ENCODE data around the gene MAN2B2.
"Not testable (repeated sequence)": the region's sequence is repeated elsewhere in the genome, so short reads cannot be mapped to it uniquely, and the experiment has no call there.

Gene MAN2B2

DNA sequence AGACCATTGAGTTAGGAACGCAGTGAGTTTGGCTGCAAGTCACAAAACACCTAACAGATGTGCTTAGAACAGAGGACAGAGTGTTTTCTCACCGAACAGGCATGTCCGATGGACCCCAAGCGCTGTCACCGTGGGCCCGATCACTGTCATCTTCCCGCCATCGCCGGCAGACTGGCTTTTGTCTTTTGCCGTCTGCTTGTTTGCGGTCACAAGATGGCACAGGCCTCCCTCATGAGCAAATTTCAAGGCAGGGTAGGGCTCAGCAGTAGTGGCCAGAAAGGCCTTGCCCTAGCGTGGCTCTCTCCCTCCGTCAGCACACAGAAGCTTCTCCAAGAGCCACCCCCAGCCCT lies 44.1 kb downstream of the MAN2B2 start:
- no peak for DNase-seq

DNA sequence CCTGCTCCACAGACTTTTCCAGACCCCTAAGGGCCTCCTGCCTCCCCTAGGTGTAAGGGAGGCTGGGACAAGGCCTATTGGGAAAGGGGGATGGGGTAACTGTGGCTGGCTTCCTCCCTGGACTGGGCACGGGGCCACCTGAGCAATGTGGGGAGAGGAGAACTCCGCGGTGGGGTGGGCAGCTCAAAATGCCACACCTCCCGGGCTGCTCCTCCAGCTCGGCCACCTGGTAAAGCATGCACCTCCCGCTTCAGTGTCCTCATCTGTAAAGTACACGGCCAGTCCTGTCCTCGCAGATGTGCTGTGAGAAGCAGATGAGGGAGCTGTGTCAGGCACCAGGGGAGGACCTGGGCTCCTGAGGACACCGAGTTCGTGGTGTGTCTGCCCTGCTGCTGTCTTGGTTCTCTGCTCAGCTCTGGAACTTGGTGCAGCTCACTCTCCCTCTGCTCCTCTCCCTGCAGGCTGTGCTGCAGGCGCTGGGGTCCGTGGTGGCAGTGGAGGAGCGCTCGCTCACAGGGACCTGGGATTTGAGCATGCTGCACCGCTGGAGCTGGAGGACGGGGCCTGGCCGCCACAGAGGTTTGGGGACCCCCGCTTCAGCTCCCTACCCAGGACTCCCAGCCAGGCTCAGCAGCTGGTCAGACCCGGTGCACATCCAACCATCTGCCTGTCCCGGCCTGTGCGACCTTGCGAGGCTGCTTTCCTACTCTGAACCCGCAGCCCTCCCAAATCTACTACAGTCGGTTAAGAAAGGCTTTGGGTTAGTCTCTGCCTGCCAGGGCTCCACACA lies 44.7 kb downstream of the MAN2B2 start:
- DNase-seq = no peak

DNA sequence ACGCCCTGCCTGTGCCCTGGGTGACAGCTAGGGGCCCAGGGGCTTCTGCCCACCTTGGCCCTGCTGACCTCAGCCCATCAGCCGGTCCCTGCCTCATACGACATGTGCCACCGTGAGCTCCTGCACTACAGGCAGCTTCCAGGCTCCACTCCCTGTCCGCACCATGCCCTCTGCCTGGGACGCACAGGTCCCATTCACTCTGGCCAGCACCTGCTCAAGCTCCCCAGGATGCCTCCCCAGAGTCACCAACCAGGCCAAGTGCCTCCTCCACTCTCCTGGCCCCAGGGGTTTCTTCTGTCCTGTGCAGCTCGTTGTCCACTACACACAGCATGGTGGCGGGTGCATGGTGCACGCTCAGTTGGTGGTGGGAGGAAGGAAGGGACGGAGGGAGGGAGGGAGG lies 45.3 kb downstream of the MAN2B2 start:
- no peak for DNase-seq

DNA sequence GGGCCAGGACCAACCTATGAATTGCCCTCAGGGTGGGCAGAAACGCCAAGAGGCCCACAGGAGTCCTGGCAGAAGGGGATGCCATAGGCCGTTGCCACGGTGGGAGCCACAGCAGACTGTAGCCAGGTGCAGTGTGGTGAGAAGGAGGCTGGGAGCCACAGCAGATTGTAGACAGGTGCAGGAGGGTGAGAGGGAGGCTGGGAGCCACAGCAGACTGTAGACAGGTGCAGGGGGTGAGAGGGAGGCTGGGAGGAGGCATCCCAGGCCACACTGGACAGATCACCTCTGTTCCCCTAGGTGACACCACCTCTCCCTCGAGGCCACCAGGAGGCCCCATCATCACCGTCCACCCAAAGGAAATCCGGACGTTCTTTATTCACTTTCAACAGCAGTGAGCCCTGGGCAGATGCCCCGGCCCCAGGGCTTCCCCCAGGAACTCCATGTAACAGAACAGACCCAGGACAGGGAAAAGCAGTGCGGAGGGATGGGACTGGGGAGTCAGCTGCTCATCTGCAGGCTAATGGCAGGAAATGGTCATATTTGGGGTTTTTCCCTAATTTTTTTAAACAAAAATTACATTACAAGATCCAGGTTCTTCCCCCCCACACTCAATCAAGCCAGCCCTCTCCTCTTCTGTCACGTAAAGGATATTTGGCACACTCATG lies 46.0 kb downstream of the MAN2B2 start:
- no peak for DNase-seq

DNA sequence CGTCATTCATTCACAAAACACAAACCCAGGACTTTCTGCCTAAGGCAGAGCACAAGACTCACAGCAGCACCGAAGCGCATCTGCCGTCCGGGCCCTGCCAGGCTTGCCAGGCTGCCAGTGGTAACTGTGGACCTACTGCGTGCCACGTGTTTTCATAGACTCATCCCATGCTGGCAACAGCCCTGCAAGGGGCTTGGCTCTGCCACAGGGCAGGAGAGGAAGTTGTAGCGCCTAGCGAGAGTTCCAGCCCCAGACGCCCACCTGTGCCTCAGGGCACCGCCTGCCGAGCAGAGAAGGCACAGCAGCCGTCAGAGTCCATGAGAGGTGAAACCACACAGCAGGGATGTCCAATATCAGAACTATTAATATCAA lies 46.6 kb downstream of the MAN2B2 start:
- DNase-seq = no peak

DNA sequence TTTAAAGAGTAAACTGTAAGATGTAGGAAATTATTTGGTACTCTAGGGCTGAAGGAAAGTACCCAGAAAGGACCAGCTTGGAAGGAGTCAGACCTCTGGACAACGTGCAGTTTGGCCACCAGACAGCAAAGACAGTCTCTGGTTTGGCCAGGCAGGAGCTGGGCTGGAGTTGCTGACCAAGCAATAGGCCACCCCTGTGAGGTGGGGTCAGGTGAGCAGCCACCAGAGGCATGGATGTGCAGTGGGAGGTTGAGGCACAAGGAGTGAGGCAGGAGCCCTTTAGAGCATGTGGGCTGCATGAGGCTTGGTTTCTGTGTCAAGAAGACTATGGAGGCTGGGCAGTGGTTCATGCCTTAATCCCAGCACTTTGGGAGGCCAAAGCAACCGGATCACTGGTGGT lies 47.8 kb downstream of the MAN2B2 start:
- DNase-seq = no peak

DNA sequence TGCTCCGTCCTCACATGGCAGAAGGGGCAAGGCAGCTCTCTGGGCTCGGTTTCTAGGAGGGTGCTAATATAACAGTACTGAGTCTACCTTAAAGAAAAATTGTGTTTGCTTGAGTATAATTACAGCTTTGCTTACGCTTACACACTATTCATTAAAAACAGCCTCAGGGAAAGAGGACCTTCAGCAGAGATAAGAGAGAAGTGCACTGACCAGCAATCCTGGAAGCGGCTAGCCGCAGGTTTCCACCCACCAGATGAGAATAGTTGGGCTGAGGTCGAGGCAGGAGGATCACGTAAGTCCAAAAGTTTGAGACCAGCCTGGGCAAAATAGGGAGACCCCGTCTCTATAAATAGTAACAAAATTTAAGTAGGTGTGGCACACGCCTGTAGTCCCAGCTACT lies 50.3 kb downstream of the MAN2B2 start:
- DNase-seq = no peak

DNA sequence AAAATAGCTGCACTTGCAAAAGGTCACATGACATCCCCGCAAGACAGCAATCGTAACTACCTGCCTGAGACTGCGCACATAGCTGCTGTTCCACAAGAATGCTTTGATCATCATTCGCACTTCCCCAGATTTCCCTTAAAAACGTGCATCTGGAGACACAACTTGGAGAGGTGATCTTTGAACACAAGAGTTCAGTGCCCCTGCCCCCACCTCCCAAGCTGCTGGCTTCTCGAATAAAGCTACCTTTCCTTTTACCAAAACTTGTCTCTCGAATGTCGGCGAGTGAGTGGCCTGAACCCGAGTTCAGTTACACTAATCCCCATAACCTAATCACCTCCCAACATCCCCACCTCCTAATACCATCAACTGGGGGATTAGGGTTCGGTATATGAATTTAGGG lies 51.1 kb downstream of the MAN2B2 start:
- no peak for DNase-seq

DNA sequence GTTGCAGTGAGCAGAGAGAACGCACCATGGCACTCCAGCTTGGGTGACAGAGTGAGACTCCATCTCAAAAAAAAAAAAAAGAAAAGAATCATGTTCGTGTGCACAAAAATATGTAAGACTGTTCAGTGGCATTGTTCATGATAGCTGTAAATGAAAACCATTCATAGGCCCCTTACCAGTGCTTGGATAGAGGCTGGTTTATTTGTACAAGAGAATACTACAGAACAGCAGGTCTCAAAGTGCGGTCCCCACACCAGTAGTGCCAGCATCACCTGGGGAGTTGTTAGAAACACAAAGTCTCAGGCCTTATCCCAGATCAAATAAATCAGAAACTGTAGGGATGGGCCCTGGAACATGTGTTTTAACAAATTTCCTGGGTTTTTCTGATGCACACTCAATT lies 52.8 kb downstream of the MAN2B2 start:
- DNase-seq = no peak

DNA sequence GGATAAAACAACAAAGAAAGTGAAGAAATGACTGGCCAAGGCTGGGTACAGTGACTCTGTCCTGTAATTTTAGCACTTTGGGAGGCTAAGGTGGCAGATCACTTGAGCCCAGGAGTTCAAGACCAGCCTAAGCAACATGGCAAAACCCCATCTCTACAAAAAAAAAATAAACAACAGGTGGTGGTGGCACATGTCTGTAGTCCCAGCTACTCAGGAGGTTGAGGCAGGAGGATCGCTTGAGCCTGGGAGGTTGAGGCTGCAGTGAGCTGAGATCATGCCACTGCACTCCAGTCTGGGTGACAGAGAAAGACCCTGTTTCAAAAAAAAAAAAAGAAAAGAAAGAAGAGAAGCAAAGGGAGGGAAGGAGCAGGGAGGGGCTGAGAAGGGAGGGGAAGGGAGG lies 53.5 kb downstream of the MAN2B2 start:
- not testable (repeated sequence) for DNase-seq

DNA sequence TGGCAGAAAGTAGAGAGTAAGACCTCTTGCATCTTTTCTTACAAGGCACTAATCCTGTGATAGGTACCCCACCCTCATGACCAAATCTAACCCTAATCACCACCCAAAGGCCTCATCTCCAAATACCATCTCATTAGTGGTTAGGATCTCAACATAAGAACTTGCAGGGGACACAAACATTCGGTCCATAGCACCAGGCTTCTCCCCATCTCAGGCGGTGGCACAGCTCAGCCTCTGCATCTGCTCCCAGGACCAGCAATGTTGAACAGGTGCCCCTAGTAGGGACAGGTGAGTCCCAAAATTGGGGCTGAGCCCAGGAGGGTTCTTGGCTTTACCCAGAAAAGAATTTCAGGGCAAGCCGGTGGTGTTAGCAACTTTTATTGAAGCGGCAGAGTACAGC lies 57.1 kb downstream of the MAN2B2 start:
- DNase-seq = no peak

DNA sequence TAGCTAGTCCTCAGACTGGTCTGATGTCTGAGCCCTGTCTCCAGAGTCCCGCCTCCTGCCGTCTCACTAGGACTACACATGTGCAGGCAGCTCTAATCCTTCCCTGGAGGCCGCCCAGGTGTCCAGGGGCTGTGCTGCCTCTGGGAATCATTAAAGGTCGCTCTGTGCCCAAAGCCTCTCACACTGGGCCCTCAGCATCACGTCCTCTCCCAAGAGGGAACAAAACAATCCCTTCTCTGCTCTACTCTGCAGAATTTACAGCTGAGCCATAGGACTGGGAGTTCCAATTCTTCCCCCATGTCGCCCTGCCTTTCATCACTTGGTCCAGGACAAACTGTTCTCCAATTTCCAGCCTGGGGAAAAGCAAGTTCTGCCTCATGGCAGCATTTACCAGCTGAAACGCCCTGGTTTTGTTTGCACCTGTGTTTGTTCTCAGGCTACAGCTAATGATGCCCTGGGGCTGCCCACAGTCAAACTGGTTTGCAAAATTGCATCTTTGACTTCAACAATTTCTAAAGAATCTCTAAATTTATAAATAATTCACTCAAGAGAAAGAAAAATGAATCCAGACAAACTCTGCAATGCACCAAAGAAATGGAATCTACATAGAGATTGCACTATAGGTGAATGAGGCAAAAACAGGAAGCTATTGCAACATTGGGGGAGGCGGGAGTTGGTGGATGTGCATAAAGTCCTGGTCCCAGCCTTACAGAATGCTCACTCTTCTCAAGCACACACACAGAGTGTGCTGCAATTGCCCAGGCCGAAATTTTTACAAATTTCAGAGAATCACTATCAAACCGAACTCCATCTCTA lies 58.3 kb downstream of the MAN2B2 start:
- DNase-seq = no peak

DNA sequence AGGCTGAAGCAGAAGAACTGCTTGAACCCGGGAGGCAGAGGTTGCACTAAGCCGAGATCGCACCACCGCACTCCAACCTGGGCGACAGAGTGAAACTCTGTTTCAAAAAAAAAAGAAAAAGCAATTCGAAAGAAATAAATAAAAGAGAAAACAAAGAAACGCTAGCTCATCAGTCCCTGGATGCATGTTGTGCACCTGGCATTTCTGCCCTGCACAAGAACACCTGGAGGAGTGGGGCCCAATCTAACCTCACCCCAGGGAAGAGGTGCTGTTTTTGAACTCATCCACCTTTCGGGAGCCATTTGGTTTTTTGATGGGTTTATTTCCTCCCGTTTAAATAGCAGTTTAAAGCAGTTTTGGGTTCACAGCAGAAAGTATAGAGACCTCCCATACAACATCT lies 59.8 kb downstream of the MAN2B2 start:
- no peak for DNase-seq

DNA sequence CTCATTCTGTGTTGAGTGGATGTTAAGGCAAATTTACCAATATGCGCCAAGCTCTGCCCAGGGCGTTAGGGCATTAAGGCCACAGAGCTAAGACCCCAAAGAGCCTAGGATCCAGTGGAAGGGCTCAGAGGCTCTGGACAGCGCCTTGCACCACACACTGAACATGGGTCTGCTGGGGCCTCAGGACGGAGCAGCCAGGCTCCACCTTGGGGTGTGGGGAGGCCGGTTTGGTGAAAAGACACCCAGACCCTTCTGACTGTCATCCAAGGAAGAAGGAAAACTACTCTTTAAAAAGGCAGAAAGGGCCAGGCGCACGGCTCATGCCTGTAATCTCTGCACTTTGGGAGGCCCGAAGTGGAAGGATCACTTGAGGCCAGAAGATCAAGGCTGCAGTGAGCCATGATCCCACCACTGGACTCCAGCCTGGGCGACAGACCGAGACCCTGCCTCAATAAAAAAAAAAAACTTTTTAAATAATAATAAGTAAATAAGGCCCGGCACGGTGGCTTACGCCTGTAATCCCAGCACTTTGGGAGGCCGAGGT lies 64.2 kb downstream of the MAN2B2 start:
- DNase-seq = no peak

DNA sequence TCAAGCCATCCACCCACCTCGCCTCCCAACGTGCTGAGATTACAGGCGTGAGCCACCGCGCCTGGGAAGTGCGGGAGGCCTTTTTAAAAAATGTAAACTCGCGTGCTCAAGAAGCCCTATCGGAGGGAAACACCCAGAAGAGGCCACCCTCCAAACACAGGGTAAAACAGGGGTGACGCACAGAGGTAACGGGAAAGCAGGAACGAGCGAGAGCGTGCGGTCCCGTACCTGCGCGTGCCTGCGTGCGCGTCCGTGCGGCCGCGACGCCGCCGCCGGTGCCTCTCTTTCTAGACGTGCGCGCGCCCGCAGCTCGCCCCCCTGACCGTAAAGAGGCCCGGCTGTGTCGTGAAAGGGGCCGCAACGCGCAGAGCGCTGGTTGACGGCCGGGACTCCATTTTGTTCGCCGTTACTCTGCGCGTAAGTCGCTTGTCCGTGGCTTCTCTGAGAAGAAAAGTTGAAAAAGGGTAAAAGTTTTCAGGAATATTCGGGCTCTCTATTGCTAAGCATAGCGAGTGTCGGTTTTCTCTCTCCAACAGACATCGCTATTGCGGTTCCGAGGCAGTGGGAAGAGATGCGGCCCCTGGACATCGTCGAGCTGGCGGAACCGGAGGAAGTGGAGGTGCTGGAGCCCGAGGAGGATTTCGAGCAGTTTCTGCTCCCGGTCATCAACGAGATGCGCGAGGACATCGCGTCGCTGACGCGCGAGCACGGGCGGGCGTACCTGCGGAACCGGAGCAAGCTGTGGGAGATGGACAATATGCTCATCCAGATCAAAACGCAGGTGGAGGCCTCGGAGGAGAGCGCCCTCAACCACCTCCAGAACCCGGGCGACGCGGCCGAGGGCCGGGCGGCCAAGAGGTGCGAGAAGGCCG lies 65.5 kb downstream of the MAN2B2 start, which contains the start of gene MRFAP1:
Gene MRFAP1 (plus strand): TSS at position 394 of the 872 bp plus-strand sequence. CDS start 178 bp downstream, at position 572.
- DNase-seq = peak; percentile 91

DNA sequence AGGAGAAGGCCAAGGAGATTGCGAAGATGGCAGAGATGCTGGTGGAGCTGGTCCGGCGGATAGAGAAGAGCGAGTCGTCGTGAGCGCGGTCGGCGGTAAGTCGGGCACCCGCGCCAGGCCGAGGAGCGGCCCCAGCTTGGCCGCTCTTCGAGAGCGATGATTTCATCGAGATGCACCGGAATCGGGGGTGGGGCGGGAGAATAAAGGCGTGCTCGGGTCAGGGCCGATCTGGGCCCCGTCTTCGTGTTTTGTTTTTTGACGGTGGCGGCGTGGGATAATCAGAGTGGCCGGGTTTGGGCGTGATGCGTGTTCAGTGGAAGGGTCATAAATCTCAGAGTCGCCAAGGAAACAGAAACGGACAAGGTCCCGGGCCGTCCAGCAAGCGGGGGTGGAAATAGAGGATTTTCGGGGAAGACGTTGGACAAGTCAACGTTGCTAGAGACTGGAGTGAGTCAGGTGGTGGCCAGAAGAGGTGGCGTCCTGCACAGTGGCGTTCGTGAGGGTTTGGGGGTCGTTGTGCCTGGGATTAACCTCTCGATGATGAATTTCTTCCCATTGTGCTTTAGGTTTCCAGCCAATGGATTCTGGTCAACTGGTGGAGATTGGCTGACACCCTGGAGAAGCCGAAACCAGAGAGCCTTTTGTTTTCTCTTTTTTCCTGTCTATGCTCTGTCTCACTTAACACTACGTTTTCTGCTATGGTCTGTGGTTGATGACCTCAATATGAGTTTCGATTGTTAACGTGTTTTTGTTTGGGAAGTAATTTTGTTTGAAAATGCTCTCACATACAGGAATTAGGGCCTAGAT lies 66.4 kb downstream of the MAN2B2 start:
- no peak for DNase-seq

DNA sequence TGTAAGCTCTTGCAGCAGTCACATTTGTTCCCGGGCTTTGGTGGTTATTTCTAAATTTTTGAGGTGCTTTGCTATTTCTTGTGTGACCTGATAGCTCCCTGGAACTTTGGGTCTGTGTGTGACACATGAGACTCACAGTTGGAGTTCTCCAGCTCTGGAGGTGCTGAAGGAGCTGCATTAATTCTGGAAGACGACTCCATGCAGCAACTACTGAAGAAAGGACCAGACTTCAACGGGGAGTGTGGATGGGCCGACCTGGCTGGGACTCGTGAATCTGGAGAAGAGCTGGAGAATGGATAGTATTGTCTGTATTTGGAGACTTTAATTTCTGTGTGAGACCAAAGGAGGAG lies 67.0 kb downstream of the MAN2B2 start:
- no peak for DNase-seq

DNA sequence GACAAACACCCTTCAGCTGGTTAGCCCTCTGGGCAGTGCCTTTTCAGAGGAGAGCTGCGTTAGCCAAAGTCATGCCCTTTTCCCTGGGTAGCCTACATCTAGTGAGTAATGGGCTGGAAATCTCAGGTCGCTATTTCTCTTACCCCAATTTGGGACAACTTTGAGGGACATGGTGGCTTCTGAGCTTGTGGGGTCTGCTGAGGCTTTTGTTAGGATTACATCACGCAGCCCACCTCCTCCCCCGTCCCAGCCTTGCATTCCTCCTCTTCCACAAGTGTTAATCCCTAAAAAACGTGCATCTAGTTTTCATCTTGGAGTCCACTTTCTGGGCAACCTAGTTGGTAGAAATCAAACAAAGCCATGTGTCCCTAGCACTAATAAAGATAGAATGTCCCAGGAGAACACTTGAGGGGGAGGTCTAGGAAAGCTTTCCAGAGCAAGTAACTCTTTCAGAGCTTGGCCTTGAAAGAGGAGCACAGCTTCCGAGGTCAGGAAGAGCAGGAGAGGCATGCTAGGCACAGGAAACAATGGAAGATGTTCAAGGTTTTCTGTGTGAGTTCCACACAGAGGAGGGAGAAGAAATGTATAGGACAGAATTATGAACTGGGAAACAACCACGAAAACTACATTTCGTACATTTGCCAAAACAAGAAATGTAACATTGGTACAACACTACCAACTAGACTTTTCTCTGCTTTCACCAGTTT lies 68.3 kb downstream of the MAN2B2 start:
- DNase-seq = no peak

DNA sequence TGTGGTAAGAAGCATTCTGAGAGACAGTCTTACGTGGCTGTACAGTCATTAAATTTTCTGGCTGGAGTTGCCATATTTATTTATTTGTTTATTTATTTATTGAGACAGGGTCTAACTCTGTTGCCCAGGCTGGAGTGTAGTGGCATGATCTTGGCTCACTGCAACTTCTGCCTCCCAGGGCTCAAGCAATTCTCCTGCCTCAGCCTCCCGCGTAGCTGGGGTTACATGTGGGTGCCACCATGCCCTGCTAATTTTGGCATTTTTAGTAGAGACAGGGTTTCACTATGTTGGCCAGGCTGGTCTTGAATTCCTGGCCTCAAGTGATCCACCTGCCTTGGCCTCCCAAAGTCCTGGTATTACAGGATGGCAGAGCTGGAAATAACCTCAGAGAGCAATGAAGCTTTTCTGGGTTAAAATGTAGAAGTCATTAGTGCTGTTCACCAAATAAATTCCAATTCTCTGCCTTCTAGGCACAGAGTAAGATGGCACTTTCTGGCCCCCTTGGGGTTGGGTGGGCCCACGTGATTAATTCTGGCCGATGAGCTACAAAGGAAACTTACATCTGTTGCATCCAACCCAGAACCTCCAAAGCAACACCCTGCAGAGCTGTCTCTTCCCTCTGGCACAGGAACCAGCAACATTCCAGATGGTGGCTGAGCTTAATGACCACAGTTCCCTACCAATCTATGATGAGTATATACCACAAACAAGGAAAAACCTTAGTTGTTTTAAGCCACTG lies 70.0 kb downstream of the MAN2B2 start:
- DNase-seq = no peak

DNA sequence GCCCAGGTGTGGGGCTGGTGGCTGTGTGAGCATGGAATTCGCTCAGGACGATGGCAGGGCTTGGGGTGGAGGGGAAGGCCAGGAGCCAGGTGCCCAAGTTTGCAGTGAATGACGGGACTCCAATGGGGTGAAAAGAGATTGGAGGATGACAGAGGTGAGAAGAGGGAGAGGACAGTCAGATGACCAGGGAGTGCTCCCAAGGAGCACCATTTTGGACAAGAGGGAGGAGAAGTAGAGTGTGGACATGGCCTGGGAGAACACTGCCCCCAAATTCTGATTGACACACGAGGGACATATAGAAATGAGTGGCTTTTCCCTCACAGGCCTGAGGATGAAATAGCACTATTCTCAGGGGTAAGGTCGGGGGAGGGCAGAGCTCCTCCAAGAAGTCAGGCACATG lies 72.2 kb downstream of the MAN2B2 start:
- no peak for DNase-seq

All from NCI-H187 (cell line).